Jurkat, Clone E6-1 (cell line): Measurements from ENCODE around the gene VIPR2.
"Not testable (repeated sequence)": the region's sequence is repeated elsewhere in the genome, so short reads cannot be mapped to it uniquely, and the experiment has no call there.

Experiments used
- DNase-seq: peaks from one replicate; pipeline ENCODE4 v3.0.0-alpha.2; 2011; ENCODE audit warnings: low read depth, low spot score
- H3K4me3 ChIP-seq: 2 replicates; pipeline ENCODE4 v1.5.1; 2011; ENCODE audit warnings: mild to moderate bottlenecking, low read length, control low read depth, moderate library complexity

Gene VIPR2

DNA sequence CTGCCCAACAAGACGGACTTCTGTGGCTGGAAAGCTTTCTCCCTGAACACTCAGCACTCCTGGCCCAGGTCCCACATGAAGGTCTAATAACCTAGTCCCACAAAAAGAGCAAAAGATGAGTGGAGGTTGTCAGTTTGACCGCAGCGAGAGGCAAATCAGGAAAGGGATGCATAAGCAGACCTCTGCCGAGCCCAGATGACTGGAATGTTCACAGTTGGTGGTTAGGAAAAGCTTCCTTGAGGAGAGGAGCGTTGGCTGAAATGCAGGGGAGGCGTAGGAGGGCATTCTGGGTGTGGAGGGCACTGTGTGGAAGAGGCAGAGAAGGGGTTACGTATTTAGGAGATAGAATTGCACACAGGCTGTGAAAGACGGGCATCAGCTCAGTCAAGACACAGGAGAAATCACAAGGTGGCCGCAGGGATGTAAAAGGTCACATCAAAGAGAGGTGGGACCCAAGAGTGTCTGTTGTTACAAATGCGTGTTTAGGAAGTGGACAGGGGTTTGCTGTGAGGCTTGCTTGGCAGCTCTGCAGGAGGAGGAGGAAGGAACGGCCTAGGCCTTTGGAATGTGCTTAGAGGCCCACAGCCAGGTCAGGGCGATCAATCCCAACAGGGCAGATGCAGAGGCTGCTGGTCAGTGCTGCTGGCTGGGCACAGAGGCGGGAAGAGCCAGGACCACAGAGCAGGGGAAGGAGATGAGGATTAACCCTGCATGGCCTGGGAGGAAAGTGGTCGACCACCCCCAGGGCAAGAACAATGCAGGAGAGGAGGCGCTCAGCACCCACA is 133.5 kb downstream of the VIPR2 start:
- DNase-seq: no peak
- no peak overlapping the region for H3K4me3 ChIP-seq

DNA sequence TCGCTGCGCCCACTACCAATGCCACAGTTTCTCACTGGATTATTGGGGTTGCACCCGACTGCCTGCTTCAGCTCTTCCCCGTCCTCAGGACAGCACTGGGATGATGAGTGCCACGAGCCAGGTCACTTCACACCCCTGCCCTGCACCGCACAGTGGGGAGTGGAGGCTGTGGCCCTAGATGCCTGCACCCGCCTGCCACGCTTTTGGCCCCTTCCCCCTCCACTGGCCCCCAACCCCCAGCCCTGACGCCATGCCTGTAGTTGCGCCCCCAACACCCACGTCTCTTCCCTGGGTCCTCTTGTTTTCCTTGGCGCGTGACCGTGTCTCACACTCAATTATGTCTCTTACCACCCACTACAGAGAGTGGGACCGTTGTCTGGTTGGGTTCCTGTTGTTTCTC is 134.3 kb downstream of the VIPR2 start:
- no peak for DNase-seq
- H3K4me3 ChIP-seq: no peak overlapping the region

DNA sequence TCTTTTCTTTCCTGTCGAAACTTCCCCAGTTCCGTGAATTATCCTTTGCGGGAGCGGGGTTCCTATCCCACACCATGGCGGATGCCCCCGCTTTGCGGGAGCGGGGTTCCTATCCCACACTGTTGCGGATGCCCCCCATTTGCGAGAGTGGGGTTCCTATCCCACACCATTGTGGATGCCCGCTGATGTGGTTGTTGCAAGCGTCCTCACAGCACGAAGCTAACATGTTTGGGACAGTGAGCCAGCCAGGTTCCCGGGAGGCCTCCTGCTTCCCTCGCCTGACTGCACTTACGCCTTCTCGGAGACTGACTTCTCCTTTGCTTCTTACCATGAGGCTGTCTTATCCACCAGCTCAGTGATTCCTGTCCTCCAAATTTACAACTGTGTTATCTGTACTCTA is 134.7 kb downstream of the VIPR2 start:
- no peak for DNase-seq
- no peak overlapping the region for H3K4me3 ChIP-seq

- no peak overlapping the region for H3K4me3 ChIP-seq
- DNase-seq: no peak
Observed at GRCh38 chr7:159008417-159008816, 136.2 kb downstream of the VIPR2 start.

- DNase-seq: no peak
- no peak overlapping the region for H3K4me3 ChIP-seq
Observed at GRCh38 chr7:159007996-159008389, 136.7 kb downstream of the VIPR2 start.

GRCh38 chr7:159007364-159007995 is 137.2 kb downstream of the VIPR2 start:
- H3K4me3 ChIP-seq: no peak overlapping the region
- DNase-seq: no peak

- H3K4me3 ChIP-seq: no peak overlapping the region
- no peak for DNase-seq
Observed at GRCh38 chr7:159006610-159007130, 138.0 kb downstream of the VIPR2 start.

- H3K4me3 ChIP-seq, DNase-seq: not testable (repeated sequence)
Observed at GRCh38 chr7:159006022-159006609, 138.6 kb downstream of the VIPR2 start.

- H3K4me3 ChIP-seq: no peak overlapping the region
- no peak for DNase-seq
Observed at GRCh38 chr7:159005618-159006017, 139.0 kb downstream of the VIPR2 start.

- no peak overlapping the region for H3K4me3 ChIP-seq
- no peak for DNase-seq
Observed at GRCh38 chr7:159004411-159004810, 140.3 kb downstream of the VIPR2 start.

DNA sequence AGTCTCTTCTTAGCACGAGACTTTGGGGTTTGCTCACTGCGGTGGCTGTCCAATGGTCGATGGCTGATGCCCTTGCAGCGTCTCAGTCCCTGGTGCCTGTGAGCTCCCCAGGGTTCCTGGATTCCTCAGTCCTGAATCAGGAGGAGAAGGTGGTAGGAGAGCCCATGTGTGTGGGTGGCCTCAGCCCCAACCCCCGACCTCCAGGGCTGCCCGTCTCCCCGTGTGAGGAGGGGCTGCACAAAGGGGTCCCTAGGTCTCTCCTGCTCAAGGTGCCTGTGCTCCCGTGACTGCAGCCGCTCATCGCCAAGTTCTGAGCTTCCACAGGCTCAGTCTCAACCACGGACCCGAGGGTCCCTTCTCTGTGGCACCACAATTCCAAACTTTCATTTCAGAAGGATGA is 142.9 kb downstream of the VIPR2 start:
- no peak for DNase-seq
- no peak overlapping the region for H3K4me3 ChIP-seq

DNA sequence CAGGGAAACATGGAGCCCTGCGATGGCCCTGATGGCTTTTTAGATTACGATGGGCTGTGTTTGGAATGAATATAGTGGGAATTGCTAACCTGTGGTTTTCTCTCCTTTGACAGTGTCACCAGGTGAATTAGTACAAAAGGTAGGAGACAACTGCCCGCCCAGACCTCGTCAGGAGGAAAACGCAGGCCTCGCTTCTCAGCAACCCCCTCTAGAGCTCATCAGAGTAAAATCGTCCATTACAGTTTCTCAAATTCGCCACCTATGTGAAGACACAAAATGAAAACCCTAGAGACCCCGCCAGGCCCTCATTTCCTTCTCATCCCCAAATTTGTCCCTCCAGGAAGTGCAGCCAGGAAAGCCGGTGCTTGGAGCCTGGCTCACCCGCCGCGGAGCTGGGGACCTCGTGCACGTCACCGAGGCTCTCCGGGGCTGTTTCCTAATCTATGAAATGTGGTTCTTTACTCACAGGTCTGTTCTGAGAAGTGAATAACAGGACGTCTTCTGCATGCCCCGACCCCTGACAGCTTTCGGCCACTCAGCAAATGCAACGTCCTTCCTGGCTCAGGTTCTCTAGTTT is 143.7 kb downstream of the VIPR2 start:
- no peak overlapping the region for H3K4me3 ChIP-seq
- DNase-seq: no peak

DNA sequence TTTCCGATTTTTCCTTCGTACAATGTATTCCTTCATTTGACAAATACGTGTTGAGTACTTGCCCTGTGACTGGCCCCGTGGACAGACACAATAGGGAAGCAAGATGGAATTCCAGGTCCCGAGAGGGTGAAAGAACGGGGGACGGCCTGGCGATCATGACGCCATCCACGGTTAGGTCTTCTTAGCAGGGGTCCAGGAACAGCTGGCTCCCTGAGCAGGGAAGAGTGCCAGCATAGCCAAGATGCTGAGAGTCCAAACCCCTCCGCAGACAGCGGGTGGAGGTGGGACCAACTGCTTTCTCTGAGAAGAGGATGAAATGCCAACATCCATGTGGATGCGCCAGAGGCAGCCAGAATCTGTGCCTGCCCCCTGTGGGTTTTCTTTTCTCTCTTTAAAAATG is 144.6 kb downstream of the VIPR2 start:
- H3K4me3 ChIP-seq: no peak overlapping the region
- no peak for DNase-seq

DNA sequence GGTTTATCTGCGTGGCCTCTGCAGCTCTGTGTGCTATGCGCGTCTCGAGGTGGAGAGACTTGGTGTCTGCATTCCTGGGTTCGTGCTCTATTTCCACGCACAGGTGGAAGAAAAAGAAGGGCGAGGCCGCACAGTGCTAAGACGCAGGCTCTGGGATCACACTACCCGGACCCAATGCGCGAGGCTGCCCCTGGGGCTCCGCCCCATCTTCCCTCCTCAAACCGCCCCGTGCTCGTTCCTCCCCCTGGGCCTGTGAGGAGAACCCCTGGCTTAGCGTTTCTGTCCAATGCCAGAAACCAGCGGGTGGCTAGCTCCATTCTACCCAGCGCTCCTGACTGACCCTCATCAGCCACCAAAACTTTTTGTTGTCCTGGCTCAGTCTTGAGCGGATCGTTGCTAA is 145.2 kb downstream of the VIPR2 start:
- no peak overlapping the region for H3K4me3 ChIP-seq
- no peak for DNase-seq

- not testable (repeated sequence) for H3K4me3 ChIP-seq, DNase-seq
Observed at GRCh38 chr7:158998261-158998660, 146.4 kb downstream of the VIPR2 start.

- no peak for DNase-seq
- H3K4me3 ChIP-seq: no peak overlapping the region
Observed at GRCh38 chr7:158997471-158997870, 147.2 kb downstream of the VIPR2 start.

GRCh38 chr7:158997110-158997453 is 147.6 kb downstream of the VIPR2 start:
- H3K4me3 ChIP-seq: no peak overlapping the region
- no peak for DNase-seq

GRCh38 chr7:158996214-158997109 is 148.2 kb downstream of the VIPR2 start:
- no peak overlapping the region for H3K4me3 ChIP-seq
- no peak for DNase-seq

DNA sequence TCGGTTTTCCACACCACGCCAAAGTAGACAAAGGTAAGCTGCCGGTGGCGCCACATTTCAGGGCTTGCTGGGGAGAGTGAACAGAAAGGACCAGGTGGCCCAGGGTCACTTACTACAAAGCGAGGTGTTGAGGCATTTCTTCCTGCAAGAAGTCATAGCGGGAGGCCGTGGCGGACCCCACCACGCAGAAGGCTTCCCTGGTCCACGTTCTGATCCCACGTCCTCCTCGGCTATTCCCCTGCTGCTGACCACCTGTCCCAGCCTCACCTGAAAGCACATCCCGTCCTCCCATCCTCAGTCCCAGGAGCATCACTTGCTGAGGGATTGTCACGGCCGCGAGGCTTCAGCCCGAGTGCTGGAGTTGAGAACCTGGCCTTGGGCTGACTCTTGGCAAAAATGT is 149.2 kb downstream of the VIPR2 start:
- DNase-seq: no peak
- no peak overlapping the region for H3K4me3 ChIP-seq
